Kidney glomerular epithelial cell (primary cell): Measurements from ENCODE around the gene NTF4.
A peak's percentile ranks its signal among the peaks of the same experiment; 100 is the strongest.
"Not testable (repeated sequence)": the region's sequence is repeated elsewhere in the genome, so short reads cannot be mapped to it uniquely, and the experiment has no call there.

Experiments used
- DNase-seq: peaks from one replicate; lab custom pipeline; 2025; lab: John Stamatoyannopoulos, UW

NTF4 gene

DNA sequence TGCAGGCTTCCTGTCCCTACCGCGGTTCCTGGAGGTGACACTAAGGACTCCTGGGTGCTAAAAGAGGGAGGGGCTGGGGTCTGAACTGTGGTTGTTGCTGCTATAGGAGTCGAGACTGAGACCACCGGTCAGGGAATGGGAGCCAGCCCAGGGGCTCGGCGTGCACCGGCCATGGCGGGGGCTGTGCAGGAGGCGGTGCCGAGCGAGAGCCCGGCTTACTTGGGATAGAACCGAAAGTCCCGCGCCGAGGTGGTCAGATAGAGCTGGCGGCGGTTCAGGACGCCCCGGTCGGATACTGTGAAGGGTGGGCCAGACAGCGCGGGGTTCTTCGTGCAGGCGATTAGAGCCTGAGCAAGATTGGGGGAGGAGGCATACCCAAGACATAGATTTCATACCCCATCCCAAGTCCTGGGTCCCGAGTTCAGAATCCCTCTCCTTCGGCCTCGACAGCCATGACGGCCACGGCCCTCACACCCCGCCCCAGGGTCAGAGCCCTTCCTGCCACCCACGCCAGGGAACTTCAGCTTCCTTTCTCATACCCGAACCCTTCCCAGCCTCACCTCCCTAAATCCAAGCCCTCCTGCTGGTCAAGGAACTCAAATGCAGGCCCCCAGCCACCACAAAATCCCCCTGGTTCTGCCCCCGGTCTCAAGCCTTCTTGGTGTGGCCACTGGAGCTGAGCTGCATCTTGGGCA is 7.6 kb downstream of the NTF4 start:
- not testable (repeated sequence) for DNase-seq

DNA sequence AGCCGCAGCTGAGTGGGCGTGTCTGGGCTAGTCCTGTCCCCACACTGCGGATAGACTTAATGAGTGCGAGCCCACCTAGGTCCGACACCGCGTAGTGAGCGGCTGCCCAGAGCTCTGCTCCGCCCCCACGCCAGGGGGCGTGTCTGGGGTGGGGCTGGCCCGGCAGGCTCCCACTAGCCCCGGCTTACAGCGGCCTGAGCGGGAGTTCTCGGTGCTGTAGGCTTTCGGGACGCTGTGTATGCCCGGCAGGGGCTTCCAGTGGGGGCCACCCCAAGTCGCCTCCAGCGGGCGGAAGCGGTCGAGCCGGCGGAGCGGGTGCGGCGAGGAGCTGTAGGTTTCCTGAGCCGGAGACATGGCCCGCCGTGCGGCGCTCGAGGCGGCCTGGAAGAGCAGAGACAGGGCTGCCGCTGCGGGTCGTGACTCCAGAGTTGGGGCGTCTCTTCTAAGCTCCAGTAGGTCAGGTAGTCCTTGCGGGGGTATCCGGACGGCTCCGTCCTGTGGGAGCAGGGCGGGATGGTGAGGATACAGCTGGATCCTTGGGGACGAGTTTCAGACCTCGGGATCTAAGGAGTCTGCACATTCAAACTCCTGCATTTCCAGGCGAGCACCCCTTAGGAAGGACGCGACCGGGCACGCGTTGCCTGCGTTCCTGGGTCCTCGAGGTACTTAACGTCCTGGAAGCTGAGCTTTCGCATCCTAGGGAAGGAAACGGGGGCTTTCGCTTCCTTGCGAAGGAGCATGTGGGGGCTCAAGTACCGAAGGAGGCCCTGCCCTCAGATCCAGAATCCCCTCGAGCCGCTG is 8.3 kb downstream of the NTF4 start:
- DNase-seq, result no peak

DNA sequence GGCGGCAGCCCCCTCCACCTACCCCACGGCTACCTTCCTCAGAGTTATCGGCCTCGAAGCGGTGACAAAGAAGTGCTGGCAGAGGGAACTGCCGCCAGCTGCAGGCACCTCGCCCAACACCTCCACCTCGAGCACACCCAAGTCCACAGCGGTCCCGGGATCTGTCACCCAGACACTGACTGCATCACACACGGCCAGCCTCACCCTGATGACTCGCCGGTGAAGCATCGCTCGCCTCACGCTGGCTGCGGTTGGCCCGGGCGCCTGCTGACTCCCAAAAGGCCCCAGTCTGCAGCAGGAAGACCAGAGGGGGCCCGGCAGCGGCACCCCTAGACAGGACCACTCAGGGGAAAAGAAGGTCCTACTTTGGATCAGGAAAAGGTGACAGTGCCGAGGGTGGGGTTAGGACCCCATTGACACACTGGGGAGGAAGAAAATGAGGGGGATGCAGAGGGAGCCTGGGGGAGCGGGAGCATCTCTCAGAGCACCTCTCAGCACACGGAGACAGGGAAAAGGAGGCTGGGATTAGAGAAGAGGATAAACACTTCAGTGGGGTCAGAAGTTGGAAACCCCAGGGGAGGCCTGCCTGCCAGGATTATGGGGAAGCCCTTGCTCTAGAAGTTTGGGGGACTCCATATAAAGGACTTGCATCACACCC is 14.1 kb downstream of the NTF4 start:
- not testable (repeated sequence) for DNase-seq

DNA sequence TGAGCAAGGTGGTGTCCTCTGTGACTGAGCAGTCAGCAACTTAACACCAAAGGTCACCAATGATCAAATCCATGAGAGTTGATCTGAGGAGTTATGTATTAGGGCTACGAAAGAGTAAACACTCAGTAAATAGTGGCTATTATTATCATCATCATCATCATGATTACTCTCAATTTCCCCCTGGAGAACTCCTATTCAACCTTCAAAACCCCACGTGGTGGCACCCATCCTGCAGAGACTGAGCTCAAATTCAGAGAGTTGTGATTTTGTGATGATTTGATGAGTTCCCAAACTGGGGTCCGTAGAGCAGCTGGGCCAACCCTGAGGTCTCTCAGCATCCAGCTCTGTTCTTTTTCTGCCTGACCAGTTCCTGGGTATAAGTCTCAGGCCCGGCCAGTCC is 14.8 kb downstream of the NTF4 start:
- not testable (repeated sequence) for DNase-seq

DNA sequence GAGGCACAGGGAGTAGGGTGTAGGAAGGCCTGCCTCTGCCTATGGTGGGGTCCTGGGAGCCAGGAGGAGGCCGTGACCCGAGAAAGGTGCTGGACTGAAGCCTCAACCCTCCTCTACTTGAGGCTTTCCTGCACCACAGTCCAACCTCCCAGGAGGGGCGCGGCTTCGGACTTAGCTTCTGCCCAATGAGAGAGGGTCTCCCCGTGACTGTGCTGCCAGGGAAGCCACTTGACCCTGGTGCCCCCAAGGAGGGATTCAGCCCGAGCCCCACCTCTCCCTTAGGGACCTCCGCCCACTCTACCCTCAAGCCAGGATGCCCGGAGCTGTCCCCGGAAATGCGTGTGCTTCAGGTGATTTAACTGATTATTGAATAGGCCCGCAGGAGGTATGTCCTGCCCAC is 15.6 kb downstream of the NTF4 start, which contains the start of gene CGB8:
CGB8 (minus strand) TSS at position 101 of the 400 bp plus-strand sequence. CDS start 372 bp downstream, outside the sequence.
- DNase-seq, result not testable (repeated sequence)

DNA sequence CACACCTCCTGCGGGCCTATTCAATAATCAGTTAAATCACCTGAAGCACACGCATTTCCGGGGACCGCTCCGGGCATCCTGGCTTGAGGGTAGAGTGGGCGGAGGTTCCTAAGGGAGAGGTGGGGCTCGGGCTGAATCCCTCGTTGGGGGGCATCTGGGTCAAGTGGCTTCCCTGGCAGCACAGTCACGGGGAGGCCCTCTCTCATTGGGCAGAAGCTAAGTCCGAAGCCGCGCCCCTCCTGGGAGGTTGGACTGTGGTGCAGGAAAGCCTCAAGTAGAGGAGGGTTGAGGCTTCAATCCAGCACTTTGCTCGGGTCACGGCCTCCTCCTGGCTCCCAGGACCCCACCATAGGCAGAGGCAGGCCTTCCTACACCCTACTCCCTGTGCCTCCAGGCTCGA is 21.1 kb downstream of the NTF4 start, which contains the start of gene CGB5:
CGB5 (plus strand) TSS at position 301 of the 400 bp plus-strand sequence. CDS start 362 bp downstream, outside the sequence.
- not testable (repeated sequence) for DNase-seq

DNA sequence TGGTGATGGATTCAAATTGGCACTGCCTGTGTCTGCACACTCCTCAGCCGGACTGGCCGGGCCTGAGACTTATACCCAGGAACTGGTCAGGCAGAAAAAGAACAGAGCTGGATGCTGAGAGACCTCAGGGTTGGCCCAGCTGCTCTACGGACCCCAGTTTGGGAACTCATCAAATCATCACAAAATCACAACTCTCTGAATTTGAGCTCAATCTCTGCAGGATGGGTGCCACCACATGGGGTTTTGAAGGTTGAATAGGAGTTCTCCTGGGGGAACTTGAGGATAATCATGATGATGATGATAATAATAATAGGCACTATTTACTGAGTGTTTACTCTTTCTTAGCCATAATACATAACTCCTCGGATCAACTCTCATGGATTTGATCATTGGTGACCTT is 22.0 kb downstream of the NTF4 start:
- DNase-seq, result not testable (repeated sequence)

DNA sequence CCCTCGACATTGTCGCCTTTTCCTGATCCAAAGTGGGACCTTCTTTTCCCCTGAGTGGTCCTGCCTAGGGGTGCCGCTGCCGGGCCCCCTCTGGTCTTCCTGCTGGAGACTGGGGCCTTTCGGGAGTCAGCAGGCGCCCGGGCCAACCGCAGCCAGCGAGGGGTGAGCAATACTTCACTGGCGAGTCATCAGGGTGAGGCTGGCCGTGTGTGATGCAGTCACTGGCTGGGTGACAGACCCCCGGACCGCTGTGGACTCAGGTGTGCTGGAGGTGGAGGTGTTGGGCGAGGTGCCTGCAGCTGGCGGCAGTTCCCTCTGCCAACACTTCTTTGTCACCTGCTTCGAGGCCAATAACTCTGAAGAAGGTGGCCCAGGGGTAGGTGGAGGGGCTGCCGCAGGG is 22.4 kb downstream of the NTF4 start:
- DNase-seq, result no peak

DNA sequence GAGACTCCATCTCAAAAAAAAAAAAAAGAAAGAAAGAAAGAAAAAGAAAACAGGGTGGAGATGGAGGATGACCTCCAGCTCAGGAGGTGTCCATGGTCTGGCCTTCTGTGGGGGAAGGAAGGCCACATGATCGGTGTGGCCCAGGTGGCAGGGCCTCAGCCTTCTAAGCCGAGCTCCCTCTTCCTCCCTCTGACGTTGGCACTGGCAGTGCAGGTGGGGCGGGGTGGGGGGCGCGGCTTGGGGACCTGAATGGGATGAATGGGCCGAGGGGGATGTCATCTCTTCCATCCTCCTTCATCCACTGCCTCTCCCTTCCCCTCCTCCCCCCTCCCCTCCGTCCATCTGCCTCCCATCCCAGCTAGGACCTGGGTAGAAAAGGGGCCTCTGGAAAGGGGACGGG is 24.9 kb downstream of the NTF4 start:
- not testable (repeated sequence) for DNase-seq

DNA sequence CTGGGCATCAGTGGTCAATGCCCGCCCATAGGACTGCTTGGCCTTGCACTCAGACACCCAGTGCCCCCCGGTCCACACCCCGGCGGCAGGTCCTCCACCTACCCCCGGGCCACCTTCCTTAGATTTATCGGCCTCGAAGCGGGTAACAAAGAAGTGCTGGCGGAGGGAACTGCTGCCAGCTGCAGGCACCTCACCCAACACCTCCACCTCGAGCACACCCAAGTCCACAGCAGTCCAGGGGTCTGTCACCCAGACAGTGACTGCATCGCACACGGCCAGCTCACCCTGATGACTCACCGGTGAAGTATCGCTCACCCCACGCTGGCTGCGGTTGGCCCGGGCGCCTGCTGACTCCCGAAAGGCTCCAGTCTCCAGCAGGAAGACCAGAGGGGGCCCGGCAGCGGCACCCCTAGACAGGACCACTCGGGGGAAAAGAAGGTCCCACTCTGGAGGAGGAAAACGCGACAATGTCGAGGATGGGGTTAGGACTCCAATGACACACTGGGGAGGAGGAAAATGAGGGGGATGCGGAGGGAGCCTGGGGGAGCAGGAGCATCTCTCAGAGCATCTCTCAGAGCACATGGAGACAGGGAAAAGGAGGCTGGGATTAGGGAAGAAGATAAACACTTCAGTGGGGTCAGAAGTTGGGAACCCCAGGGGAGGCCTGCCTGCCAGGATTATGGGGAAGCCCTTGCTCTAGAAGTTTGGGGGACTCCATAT is 25.9 kb downstream of the NTF4 start:
- DNase-seq, result peak; percentile 39

DNA sequence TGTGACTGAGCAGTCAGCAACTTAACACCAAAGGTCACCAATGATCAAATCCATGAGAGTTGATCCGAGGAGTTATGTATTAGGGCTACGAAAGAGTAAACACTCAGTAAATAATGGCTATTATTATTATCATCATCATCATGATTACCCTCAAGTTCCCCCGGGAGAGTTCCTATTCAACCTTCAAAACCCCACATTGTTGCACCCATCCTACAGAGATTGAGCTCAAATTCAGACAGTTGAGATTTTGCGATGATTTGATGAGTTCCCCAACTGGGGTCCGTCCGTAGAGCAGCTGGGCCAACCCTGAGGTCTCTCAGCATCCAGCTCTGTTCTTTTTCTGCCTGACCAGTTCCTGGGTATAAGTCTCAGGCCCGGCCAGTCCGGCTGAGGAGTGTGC is 26.5 kb downstream of the NTF4 start:
- DNase-seq, result not testable (repeated sequence)

DNA sequence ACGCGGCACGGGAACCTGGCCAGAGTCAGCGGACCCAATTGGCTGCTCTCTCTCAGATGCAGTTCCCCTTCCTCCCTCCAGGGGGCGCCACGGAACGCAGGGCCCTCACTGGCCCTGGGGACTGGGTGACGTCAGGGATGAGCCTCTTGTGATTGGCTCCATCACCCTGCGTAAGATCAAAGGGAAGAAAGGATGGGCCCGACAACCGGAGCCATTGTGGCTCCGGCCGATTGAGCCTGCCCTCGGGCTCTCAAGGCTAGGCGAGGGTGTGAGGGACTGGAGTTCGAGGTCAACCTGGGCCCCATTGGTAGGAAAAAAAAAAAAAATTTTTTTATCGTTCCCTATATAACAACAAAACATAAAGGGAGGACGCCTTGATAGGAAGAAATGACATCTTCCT is 27.8 kb downstream of the NTF4 start, which contains the start of gene CGB1:
CGB1 (minus strand) TSS at position 81 of the 400 bp plus-strand sequence. CDS start 184 bp downstream, outside the sequence.
- DNase-seq, result not testable (repeated sequence)

DNA sequence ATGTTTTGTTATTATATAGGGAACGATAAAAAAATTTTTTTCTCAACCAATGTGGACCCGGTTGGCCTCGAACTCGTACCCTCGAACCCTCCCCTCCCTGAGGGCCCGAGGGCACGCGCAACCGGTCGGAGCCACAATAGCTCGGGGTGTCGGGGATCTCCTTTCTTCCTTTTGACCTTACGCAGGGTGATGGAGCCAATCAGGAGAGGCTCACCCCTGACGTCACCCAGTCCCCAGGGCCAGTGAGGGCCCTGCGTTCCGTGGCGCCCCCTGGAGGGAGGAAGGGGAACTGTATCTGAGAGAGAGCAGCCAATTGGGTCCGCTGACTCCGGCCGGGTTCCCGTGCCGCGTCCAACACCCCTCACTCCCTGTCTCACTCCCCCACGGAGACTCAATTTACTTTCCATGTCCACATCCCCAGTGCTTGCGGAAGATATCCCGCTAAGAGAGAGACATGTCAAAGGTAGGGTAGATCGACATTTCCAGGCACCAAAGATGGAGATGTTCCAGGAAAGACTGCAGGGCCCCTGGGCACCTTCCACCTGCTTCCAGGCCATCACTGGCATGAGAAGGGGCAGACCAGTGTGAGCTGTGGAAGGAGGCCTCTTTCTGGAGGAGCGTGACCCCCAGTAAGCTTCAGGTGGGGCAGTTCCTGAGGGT is 32.8 kb downstream of the NTF4 start, which contains the start of gene CGB2:
CGB2 (plus strand) TSS at position 249 of the 660 bp plus-strand sequence; CDS start at position 455, 206 bp downstream.
- DNase-seq, result not testable (repeated sequence)

DNA sequence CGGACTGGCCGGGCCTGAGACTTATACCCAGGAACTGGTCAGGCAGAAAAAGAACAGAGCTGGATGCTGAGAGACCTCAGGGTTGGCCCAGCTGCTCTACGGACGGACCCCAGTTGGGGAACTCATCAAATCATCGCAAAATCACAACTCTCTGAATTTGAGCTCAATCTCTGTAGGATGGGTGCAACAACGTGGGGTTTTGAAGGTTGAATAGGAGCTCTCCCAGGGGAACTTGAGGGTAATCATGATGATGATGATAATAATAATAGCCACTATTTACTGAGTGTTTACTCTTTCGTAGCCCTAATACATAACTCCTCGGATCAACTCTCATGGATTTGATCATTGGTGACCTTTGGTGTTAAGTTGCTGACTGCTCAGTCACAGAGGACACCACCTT is 34.3 kb downstream of the NTF4 start:
- not testable (repeated sequence) for DNase-seq

DNA sequence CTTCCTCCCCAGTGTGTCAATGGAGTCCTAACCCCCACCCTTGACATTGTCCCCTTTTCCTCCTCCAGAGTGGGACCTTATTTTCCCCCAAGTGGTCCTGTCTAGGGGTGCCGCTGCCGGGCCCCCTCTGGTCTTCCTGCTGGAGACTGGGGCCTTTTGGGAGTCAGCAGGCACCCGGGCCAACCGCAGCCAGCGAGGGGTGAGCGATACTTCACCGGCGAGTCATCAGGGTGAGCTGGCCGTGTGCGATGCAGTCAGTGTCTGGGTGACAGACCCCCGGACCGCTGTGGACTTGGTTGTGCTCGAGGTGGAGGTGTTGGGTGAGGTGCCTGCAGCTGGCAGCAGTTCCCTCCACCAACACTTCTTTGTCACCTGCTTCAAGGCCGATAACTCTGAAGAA is 34.9 kb downstream of the NTF4 start:
- not testable (repeated sequence) for DNase-seq

DNA sequence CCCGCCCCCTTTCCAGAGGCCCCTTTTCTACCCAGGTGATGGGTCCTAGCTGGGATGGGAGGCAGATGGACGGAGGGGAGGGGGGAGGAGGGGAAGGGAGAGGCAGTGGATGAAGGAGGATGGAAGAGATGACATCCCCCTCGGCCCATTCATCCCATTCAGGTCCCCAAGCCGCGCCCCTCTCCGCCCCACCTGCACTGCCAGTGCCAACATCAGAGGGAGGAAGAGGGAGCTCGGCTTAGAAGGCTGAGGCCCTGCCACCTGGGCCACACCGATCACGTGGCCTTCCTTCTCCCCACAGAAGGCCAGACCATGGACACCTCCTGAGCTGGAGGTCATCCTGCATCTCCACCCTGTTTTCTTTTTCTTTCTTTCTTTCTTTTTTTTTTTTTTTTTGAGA is 35.9 kb downstream of the NTF4 start:
- not testable (repeated sequence) for DNase-seq

DNA sequence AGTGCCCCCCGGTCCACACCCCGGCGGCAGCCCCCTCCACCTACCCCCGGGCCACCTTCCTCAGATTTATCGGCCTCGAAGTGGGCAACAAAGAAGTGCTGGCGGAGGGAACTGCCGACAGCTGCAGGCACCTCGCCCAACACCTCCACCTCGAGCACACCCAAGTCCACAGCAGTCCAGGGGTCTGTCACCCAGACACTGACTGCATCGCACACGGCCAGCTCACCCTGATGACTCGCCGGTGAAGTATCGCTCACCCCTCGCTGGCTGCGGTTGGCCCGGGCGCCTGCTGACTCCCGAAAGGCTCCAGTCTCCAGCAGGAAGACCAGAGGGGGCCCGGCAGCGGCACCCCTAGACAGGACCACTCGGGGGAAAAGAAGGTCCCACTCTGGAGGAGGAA is 39.0 kb downstream of the NTF4 start:
- not testable (repeated sequence) for DNase-seq

DNA sequence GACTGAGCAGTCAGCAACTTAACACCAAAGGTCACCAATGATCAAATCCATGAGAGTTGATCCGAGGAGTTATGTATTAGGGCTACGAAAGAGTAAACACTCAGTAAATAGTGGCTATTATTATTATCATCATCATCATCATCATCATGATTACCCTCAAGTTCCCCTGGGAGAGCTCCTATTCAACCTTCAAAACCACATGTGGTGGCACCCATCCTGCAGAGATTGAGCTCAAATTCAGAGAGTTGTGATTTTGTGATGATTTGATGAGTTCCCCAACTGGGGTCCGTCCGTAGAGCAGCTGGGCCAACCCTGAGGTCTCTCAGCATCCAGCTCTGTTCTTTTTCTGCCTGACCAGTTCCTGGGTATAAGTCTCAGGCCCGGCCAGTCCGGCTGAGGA is 39.5 kb downstream of the NTF4 start:
- DNase-seq, result not testable (repeated sequence)

DNA sequence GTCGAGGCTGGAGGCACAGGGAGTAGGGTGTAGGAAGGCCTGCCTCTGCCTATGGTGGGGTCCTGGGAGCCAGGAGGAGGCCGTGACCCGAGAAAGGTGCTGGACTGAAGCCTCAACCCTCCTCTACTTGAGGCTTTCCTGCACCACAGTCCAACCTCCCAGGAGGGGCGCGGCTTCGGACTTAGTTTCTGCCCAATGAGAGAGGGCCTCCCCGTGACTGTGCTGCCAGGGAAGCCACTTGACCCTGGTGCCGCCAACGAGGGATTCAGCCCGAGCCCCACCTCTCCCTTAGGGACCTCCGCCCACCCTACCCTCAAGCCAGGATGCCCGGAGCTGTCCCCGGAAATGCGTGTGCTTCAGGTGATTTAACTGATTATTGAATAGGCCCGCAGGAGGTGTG is 40.4 kb downstream of the NTF4 start, which contains the start of gene CGB3:
CGB3 (minus strand) TSS at position 101 of the 400 bp plus-strand sequence. CDS start 362 bp downstream, outside the sequence.
- DNase-seq, result not testable (repeated sequence)

DNA sequence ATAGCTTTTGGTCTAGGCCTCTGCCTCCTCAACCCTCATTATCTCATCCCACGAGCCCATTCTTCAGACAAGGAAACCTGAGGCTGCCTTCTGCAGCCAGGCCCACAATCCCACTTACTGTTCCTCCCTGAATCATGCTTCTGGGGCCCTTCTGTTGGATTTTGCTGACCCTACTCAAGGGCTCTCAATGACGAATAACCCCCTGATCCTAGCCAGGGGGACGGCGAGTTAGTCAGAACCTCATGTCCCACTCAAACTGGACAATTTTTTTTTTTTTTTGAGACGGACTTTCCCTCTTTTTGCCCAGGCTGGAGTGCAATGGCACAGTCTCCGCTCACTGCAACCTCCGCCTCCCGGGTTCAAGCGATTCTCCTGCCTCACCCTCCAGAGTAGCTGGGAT is 42.5 kb downstream of the NTF4 start:
- no peak for DNase-seq
